Esophagus muscularis mucosa (tissue), 4 donors: ENCODE results near the gene GATD1. TPM values are rescaled to one million over a fixed set of nuclear protein-coding genes. Genes with fewer than 3 reads are reported as not detected.

Experiments used
- DNase-seq: peaks from one replicate; pipeline ENCODE4 v3.0.0-alpha.2; 2017; ENCODE audit errors: extremely low spot score
- H3K27ac ChIP-seq, 4 donors: fragments of 200-600 bp; sonication (generic); replicated peaks in 1 of 4; 1 replicate in 3 of 4; 2 replicates in 1 of 4; pipeline ENCODE4 v1.5.1; 2016 to 2019; ENCODE audit warnings: mild to moderate bottlenecking in 1 of 4
- H3K27me3 ChIP-seq, 4 donors: fragments of 200-600 bp; sonication (generic); one replicate each; pipeline versions ENCODE4 v1.5.1 to v1.6.0; 2016 to 2019
- H3K36me3 ChIP-seq, 4 donors: fragments of 200-600 bp; sonication (generic); one replicate each; pipeline ENCODE4 v1.5.1; 2016 to 2019
- H3K4me1 ChIP-seq, 4 donors: fragments of 200-600 bp; sonication (generic); one replicate each; pipeline ENCODE4 v1.5.1; 2016 to 2019
- H3K4me3 ChIP-seq, 4 donors: fragments of 200-600 bp; sonication (generic); 1 replicate in 2 of 4; 2 replicates in 2 of 4; pipeline ENCODE4 v1.5.1; 2016 to 2019; ENCODE audit warnings: mild to moderate bottlenecking in 4 of 4, moderate library complexity in 1 of 4
- H3K9me3 ChIP-seq, 4 donors: fragments of 200-600 bp; sonication (generic); 1 replicate in 3 of 4; 2 replicates in 1 of 4; pipeline ENCODE4 v1.5.1; 2016 to 2019
- CTCF ChIP-seq, 3 experiments: fragments of 200-600 bp in 2 of 3; fragments of 450-650 bp in 1 of 3; sonication (generic) in 2 of 3; IDR thresholded peaks; one replicate each; pipeline ENCODE4 v1.5.1; 2017 to 2019; ENCODE audit warnings: antibody characterized with exemption in 3 of 3, mild to moderate bottlenecking in 2 of 3, moderate library complexity in 1 of 3
- EP300 ChIP-seq: sonication (generic); formaldehyde crosslinking; IDR thresholded peaks from one replicate; pipeline ENCODE4 v1.6.1; 2017; ENCODE audit warnings: antibody characterized with exemption
- POLR2A ChIP-seq: fragments of 450-650 bp; IDR thresholded peaks from one replicate; pipeline ENCODE4 v1.6.1; 2017; ENCODE audit warnings: antibody characterized with exemption, moderate library complexity, mild to moderate bottlenecking, low read depth
- POLR2AphosphoS5 ChIP-seq, 2 donors: sonication (generic); formaldehyde crosslinking; IDR thresholded peaks; one replicate each; pipeline ENCODE4 v1.6.1; 2017; ENCODE audit warnings: antibody characterized with exemption in 2 of 2
- WGBS: methylation state at CpG from one replicate; pipeline ENCODE4 v1.1.5; 2018; 5-methylcytosine and 5-hydroxymethylcytosine counted together
- intact Hi-C: fragments of 100-400 bp; cut with DNase I; formaldehyde crosslinking; loops from one replicate; pipeline ENCODE4 v1.15.1; 2023
- total RNA-seq, 4 donors: library from RNA; depleted of rRNA; stranded (reverse); fragments of >200 nt; gene quantifications; one replicate each; pipeline versions ENCODE4 v1.1.0 to v1.2.1, GENCODE V29; 2016

GATD1 gene
- total RNA-seq, 4 donors from 2014 or later = 24.0 to 37.7 (median 28.9) TPM

- intact Hi-C loops = no loop called here
Measured at GRCh38 chr11:771617-772204, 5.6 kb downstream of the GATD1 start.

GRCh38 chr11:770642-771616 is 6.4 kb downstream of the GATD1 start:
- no peak for DNase-seq
- Histone ChIP-seq H3K27me3 (no peaks in the 10 kb centered on the region), H3K9me3 (no peaks in the 10 kb centered on the region), H3K4me3 (no peak overlapping the region), H3K36me3 (peaks cover 18 to 79% (median 73%) of the 10 kb centered on the region in 4 donors), H3K27ac (no peak overlapping the region), H3K4me1 (peaks cover 11 to 42% (median 31%) of the 10 kb centered on the region in 4 donors)
- TF ChIP-seq POLR2AphosphoS5 (IDR thresholded peaks at IDR 0.05) = no peak
- TF ChIP-seq CTCF (IDR thresholded peaks at IDR 0.05) = no peak
- TF ChIP-seq EP300 = no peak
- no peak for TF ChIP-seq POLR2A
- intact Hi-C loops = no loop called here
- WGBS = 91% methylated on average over 13 of the region's 32 CpGs

More at GRCh38 chr11:771617-772204, 5.6 kb downstream of the GATD1 start:
- peaks cover 19 to 50% (median 39%) of the 10 kb centered on the region in 4 donors for H3K4me1 ChIP-seq
- no peaks in the 10 kb centered on the region for H3K9me3 ChIP-seq
- H3K27me3 ChIP-seq = no peaks in the 10 kb centered on the region
- no peak for DNase-seq
- peaks cover 14 to 71% (median 65%) of the 10 kb centered on the region in 4 donors for H3K36me3 ChIP-seq
- peak overlapping the region in 1 of 4 donors; percentile 14 for H3K27ac ChIP-seq
- no peak for TF ChIP-seq POLR2A
- TF ChIP-seq EP300 = no peak
- no peak for TF ChIP-seq CTCF (IDR thresholded peaks at IDR 0.05)
- TF ChIP-seq POLR2AphosphoS5 (IDR thresholded peaks at IDR 0.05) = no peak
- 73% methylated on average over 12 of the region's 15 CpGs for whole genome bisulfite sequencing
- H3K4me3 ChIP-seq = no peak overlapping the region

GRCh38 chr11:769887-770641 is 7.2 kb downstream of the GATD1 start:
- Histone ChIP-seq H3K27ac (no peak overlapping the region), H3K4me1 (peaks cover 3 to 40% (median 23%) of the 10 kb centered on the region in 4 donors), H3K4me3 (no peak overlapping the region), H3K36me3 (peaks cover 21 to 88% (median 80%) of the 10 kb centered on the region in 4 donors), H3K9me3 (no peaks in the 10 kb centered on the region), H3K27me3 (no peaks in the 10 kb centered on the region)
- no peak for DNase-seq
- TF ChIP-seq EP300 (no peak), CTCF (IDR thresholded peaks at IDR 0.05) (no peak), POLR2AphosphoS5 (IDR thresholded peaks at IDR 0.05) (no peak), POLR2A (no peak)
- intact Hi-C loops = no loop called here
- WGBS = 88% methylated on average over 15 of the region's 23 CpGs

- Histone ChIP-seq H3K4me1 (peaks cover 0 to 14% (median 3%) of the 10 kb centered on the region in 4 donors), H3K27ac (no peak overlapping the region), H3K36me3 (peaks cover 40 to 93% (median 83%) of the 10 kb centered on the region in 4 donors), H3K27me3 (no peaks in the 10 kb centered on the region), H3K4me3 (no peak overlapping the region), H3K9me3 (no peaks in the 10 kb centered on the region)
- WGBS = 91% methylated on average over 11 of the region's 11 CpGs
- TF ChIP-seq POLR2AphosphoS5 (IDR thresholded peaks at IDR 0.05) (no peak), EP300 (no peak), POLR2A (no peak), CTCF (IDR thresholded peaks at IDR 0.05) (no peak)
- DNase-seq = no peak
- intact Hi-C loops = no loop called here
Measured at GRCh38 chr11:767238-767637, 10.0 kb downstream of the GATD1 start.
